ENCODE results near the gene COL8A1.

DNA sequence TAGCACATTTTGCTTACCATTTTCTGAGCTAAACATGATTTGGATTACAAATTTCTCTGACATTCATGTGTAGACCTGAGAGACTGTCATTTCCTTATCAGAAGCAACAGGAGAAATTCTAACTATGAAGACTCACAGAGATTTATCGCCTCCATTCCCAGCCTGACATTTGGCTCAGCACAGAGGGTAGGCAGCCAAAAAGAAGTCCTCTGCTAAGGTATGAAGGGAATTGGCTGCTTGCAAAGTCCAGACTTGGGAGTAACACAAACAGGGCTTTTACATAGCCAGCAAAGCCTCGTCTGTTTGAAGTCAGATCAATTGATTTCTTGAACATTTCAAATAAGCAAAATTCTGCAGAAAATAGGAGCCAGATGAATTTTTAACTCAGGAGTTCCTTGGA lies 122.2 kb downstream of the COL8A1 start:
- TF ChIP-seq EZH2 (IDR thresholded peaks at IDR 0.05; ENCODE audit: borderline replicate concordance, low read length), result no peak
- TF ChIP-seq, protein P1, sequence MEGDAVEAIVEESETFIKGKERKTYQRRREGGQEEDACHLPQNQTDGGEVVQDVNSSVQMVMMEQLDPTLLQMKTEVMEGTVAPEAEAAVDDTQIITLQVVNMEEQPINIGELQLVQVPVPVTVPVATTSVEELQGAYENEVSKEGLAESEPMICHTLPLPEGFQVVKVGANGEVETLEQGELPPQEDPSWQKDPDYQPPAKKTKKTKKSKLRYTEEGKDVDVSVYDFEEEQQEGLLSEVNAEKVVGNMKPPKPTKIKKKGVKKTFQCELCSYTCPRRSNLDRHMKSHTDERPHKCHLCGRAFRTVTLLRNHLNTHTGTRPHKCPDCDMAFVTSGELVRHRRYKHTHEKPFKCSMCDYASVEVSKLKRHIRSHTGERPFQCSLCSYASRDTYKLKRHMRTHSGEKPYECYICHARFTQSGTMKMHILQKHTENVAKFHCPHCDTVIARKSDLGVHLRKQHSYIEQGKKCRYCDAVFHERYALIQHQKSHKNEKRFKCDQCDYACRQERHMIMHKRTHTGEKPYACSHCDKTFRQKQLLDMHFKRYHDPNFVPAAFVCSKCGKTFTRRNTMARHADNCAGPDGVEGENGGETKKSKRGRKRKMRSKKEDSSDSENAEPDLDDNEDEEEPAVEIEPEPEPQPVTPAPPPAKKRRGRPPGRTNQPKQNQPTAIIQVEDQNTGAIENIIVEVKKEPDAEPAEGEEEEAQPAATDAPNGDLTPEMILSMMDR (conservative IDR thresholded peaks at IDR 0.05 in 1 of 2, IDR thresholded peaks at IDR 0.05 in 1 of 2; ENCODE audit: extremely low read depth in 1 of 2, insufficient read depth in 1 of 2, low read depth in 1 of 2, low read length in 2 of 2), result no peak
